CMK (cell line): Measurements from ENCODE around the gene DOLPP1.

Experiments
- DNase-seq: peaks from one replicate; pipeline ENCODE4 v3.0.0-alpha.2; 2010; ENCODE audit warnings: low read depth

DOLPP1 gene

GRCh38 chr9:129094387-129095169, 13.7 kb downstream of the DOLPP1 start:
- no peak for DNase-seq

GRCh38 chr9:129095170-129095667, 14.3 kb downstream of the DOLPP1 start:
- no peak for DNase-seq

- no peak for DNase-seq
These were observed 15.0 kb downstream of the DOLPP1 start for GRCh38 chr9:129095908-129096307.

GRCh38 chr9:129097671-129098306, 16.9 kb downstream of the DOLPP1 start:
- no peak for DNase-seq

- DNase-seq = no peak
These were observed 17.4 kb downstream of the DOLPP1 start for GRCh38 chr9:129098328-129098727.

- DNase-seq = no peak
These were observed 19.7 kb downstream of the DOLPP1 start for GRCh38 chr9:129100383-129101169.

- no peak for DNase-seq
These were observed 20.4 kb downstream of the DOLPP1 start for GRCh38 chr9:129101279-129101678.

GRCh38 chr9:129102095-129102525, 21.2 kb downstream of the DOLPP1 start:
- no peak for DNase-seq

- DNase-seq = peak; percentile 24
These were observed 22.1 kb downstream of the DOLPP1 start for GRCh38 chr9:129102791-129103594.

GRCh38 chr9:129103595-129103965, 22.7 kb downstream of the DOLPP1 start:
- DNase-seq = no peak

- DNase-seq = no peak
These were observed 23.1 kb downstream of the DOLPP1 start for GRCh38 chr9:129104051-129104450.

- no peak for DNase-seq
These were observed 25.2 kb downstream of the DOLPP1 start for GRCh38 chr9:129105857-129106694.

GRCh38 chr9:129107651-129108050, 26.7 kb downstream of the DOLPP1 start:
- no peak for DNase-seq

- DNase-seq = no peak
These were observed 27.3 kb downstream of the DOLPP1 start for GRCh38 chr9:129108083-129108804.

- no peak for DNase-seq
These were observed 28.1 kb downstream of the DOLPP1 start for GRCh38 chr9:129108805-129109536.

- no peak for DNase-seq
These were observed 28.6 kb downstream of the DOLPP1 start for GRCh38 chr9:129109537-129109903.

GRCh38 chr9:129109952-129110739, 29.2 kb downstream of the DOLPP1 start:
- no peak for DNase-seq

GRCh38 chr9:129110740-129111527, 30.0 kb downstream of the DOLPP1 start, which contains the start of the genes CRAT and PTPA:
Gene CRAT (minus strand): TSS chr9:129110793. CDS start chr9:129110509, 284 bp downstream.
Gene PTPA (plus strand): TSS chr9:129111415. CDS start chr9:129111601, 186 bp downstream.
- DNase-seq = peak; percentile 88
